ENCODE results near the gene NDUFS1. TPM values are rescaled to one million over a fixed set of nuclear protein-coding genes. Genes with fewer than 3 reads are reported as not detected.
"Not testable (repeated sequence)": the region's sequence is repeated elsewhere in the genome, so short reads cannot be mapped to it uniquely, and the experiment has no call there.

The NDUFS1 gene
- total RNA-seq, 3 donors from 2014 or later: 132 to 172 (median 140) TPM

DNA sequence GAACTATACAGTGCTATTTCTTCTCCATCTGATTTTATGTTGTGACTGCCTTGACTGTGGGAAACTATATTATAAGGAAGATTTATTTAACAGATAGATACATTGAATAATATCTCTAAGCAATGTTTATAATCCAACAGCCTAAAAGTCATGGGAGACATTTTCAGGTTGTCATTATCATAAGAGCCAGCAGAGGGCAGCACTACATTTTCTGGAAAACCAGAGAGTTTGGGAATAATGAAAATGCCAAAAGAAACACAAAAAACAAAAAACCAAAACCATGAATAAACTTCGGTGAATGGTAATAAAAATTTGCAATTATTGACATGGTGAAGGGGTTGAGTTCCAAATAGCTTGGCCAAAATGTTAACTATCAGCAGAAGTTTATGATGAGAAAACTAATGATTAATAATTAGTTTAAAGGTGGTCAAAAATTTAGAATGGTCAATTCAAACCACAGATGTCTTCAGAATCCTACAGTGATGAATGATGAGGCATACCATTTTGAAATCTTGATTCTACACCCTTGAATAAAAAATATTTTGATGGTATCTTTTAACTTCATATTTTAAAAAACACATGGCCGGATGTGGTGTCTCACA, 5.1 kb upstream of the NDUFS1 start:
- intact Hi-C loops (cut with DNase I, micrococcal nuclease): no loop called here
- Histone ChIP-seq H3K4me3 (no peak overlapping the region), H3K36me3 (ENCODE audit: low read depth) (no peaks in the 10 kb centered on the region), H3K4me1 (ENCODE audit: low read depth) (peaks cover 9% of the 10 kb centered on the region), H3K9me3 (no peaks in the 10 kb centered on the region)
- DNase-seq: peak in 1 of 3 donors; percentile 69
- ATAC-seq: no peak
- TF ChIP-seq, protein P1, sequence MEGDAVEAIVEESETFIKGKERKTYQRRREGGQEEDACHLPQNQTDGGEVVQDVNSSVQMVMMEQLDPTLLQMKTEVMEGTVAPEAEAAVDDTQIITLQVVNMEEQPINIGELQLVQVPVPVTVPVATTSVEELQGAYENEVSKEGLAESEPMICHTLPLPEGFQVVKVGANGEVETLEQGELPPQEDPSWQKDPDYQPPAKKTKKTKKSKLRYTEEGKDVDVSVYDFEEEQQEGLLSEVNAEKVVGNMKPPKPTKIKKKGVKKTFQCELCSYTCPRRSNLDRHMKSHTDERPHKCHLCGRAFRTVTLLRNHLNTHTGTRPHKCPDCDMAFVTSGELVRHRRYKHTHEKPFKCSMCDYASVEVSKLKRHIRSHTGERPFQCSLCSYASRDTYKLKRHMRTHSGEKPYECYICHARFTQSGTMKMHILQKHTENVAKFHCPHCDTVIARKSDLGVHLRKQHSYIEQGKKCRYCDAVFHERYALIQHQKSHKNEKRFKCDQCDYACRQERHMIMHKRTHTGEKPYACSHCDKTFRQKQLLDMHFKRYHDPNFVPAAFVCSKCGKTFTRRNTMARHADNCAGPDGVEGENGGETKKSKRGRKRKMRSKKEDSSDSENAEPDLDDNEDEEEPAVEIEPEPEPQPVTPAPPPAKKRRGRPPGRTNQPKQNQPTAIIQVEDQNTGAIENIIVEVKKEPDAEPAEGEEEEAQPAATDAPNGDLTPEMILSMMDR (IDR thresholded peaks at IDR 0.05): peak; percentile 59

DNA sequence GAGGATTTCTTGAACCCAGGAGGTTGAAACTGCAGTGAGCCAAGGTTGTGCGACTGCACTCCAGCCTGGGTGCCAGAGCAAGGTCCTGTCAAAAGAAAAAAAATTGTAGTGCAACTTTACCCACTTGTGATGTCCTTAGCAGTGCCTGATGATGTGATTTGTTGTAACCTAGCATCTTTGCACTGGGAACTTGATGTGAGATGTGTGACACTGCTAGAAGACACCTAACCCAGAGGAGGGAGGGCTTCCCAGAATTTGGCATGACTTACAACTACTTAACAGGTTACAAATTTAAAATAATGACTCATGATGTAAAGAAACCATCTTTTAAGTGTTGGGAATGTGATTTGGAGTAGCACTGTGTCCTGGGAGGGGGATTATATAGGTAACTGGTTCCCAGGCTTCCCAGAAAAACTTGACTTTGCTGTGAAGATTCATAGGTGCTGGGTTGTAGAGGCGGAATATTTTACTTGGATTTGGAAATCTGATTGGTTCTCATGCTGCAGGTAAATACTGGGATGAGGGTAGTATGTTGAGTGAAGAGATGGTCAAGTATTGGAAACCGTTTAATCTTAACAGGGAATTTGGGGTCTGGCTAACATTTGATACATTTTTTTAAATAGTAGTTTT, 4.1 kb upstream of the NDUFS1 start:
- H3K4me3 ChIP-seq: no peak overlapping the region
- no peaks in the 10 kb centered on the region for H3K36me3 ChIP-seq (ENCODE audit: low read depth)
- DNase-seq (no peak), ATAC-seq (no peak)
- H3K4me1 ChIP-seq (ENCODE audit: low read depth): peaks cover 9% of the 10 kb centered on the region
- intact Hi-C loops (cut with DNase I, micrococcal nuclease): no loop called here
- no peaks in the 10 kb centered on the region for H3K9me3 ChIP-seq
- TF ChIP-seq, protein P1 (IDR thresholded peaks at IDR 0.05): no peak

DNA sequence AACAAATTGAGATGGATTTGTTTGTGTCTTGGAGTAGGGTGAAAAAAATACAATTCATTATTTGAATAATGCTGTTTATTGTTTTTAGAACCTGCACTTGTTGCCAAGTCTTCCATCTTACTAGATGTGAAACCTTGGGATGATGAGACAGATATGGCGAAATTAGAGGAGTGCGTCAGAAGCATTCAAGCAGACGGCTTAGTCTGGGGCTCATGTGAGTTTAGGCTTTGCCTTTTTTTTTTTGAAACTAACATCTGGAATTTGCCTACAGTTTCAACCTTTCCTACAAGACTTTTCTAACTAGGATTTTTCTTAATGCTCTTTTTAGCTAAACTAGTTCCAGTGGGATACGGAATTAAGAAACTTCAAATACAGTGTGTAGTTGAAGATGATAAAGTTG, 3.2 kb upstream of the NDUFS1 start:
- ATAC-seq; H3K36me3 ChIP-seq (ENCODE audit: low read depth): not testable (repeated sequence)

GRCh38 chr2:206160807-206161179, 1.5 kb upstream of the NDUFS1 start:
- ATAC-seq: no peak
- Histone ChIP-seq H3K4me1 (ENCODE audit: low read depth) (peaks cover 16% of the 10 kb centered on the region), H3K36me3 (ENCODE audit: low read depth) (no peaks in the 10 kb centered on the region), H3K4me3 (no peak overlapping the region), H3K9me3 (no peaks in the 10 kb centered on the region)
- TF ChIP-seq, protein P1 (IDR thresholded peaks at IDR 0.05): no peak
- DNase-seq: no peak
- intact Hi-C loops (cut with DNase I, micrococcal nuclease): no loop called here

More for the DNA sequence above, 3.2 kb upstream of the NDUFS1 start:
- DNase-seq; H3K9me3 ChIP-seq; intact Hi-C loops (cut with DNase I, micrococcal nuclease); H3K4me3 ChIP-seq: not testable (repeated sequence)
- H3K4me1 ChIP-seq (ENCODE audit: low read depth): peaks cover 16% of the 10 kb centered on the region

DNA sequence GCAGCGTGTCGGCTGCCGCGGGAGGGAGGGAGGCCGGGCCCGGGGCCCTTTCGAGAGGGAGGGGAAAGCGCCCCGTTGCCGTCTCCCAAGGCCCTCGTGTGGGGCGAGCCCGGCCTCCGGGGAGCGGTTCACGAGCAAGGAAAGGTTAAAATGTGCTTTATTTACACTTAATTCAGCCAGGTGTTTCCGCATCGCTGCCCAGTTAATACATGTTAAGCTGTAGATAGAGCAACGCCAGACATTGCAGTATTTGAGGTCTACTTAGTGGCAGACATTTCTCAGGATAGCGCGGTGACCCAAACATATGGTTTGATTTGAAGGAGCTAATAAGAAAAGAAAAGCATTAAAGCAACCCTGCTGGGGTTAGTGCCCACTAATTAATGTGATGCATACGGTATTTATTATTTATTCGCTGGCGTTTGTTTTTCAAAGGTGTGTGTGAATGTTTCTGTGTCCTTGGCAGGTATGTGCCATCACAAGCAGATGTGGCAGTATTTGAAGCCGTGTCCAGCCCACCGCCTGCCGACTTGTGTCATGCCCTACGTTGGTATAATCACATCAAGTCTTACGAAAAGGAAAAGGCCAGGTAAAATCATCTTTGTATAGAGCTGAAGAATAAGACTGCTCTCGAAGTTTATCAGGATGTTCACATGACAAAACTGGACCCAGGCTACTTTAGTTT, 1.0 kb upstream of the NDUFS1 start:
- Histone ChIP-seq H3K36me3 (ENCODE audit: low read depth) (no peaks in the 10 kb centered on the region), H3K4me3 (peak overlapping the region; percentile 76), H3K9me3 (no peaks in the 10 kb centered on the region), H3K4me1 (ENCODE audit: low read depth) (peaks cover 19% of the 10 kb centered on the region)
- intact Hi-C loops (cut with DNase I, micrococcal nuclease): no loop called here
- TF ChIP-seq, protein P1 (IDR thresholded peaks at IDR 0.05): no peak
- DNase-seq: no peak
- peak; percentile 67 for ATAC-seq
